ENCODE measurements around the gene TMEM91. TPM values are rescaled to one million over a fixed set of nuclear protein-coding genes. Genes with fewer than 3 reads are reported as not detected.
A peak's percentile ranks its signal among the peaks of the same experiment; 100 is the strongest.

Gene TMEM91
- total and polyA plus RNA-seq, 9 of the 15 experiments (the other 6 are each of a cell fraction or from before 2014, with no cell fraction given): 1.2 to 5.2 (median 2.7) TPM

- no peak for TF ChIP-seq PTRF (tag; IDR thresholded peaks at IDR 0.05)
- TF ChIP-seq KDM4B (IDR thresholded peaks at IDR 0.05; ENCODE audit: borderline replicate concordance in 2 of 2, low read depth in 1 of 2): no peak
- TF ChIP-seq, protein P1, sequence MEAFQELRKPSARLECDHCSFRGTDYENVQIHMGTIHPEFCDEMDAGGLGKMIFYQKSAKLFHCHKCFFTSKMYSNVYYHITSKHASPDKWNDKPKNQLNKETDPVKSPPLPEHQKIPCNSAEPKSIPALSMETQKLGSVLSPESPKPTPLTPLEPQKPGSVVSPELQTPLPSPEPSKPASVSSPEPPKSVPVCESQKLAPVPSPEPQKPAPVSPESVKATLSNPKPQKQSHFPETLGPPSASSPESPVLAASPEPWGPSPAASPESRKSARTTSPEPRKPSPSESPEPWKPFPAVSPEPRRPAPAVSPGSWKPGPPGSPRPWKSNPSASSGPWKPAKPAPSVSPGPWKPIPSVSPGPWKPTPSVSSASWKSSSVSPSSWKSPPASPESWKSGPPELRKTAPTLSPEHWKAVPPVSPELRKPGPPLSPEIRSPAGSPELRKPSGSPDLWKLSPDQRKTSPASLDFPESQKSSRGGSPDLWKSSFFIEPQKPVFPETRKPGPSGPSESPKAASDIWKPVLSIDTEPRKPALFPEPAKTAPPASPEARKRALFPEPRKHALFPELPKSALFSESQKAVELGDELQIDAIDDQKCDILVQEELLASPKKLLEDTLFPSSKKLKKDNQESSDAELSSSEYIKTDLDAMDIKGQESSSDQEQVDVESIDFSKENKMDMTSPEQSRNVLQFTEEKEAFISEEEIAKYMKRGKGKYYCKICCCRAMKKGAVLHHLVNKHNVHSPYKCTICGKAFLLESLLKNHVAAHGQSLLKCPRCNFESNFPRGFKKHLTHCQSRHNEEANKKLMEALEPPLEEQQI (IDR thresholded peaks at IDR 0.05): no peak
- TF ChIP-seq, protein P2, sequence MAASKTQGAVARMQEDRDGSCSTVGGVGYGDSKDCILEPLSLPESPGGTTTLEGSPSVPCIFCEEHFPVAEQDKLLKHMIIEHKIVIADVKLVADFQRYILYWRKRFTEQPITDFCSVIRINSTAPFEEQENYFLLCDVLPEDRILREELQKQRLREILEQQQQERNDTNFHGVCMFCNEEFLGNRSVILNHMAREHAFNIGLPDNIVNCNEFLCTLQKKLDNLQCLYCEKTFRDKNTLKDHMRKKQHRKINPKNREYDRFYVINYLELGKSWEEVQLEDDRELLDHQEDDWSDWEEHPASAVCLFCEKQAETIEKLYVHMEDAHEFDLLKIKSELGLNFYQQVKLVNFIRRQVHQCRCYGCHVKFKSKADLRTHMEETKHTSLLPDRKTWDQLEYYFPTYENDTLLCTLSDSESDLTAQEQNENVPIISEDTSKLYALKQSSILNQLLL (CRISPR knock-in tag; IDR thresholded peaks at IDR 0.05; ENCODE audit: borderline replicate concordance): no peak
- no peak for TF ChIP-seq HNRNPH1 (optimal IDR thresholded peaks at IDR 0.05; ENCODE audit: low read depth, low read length)
- TF ChIP-seq ZNF766 (CRISPR knock-in tag; conservative IDR thresholded peaks at IDR 0.05): peak; percentile 77
- TF ChIP-seq HIVEP1 (CRISPR knock-in tag; IDR thresholded peaks at IDR 0.05): no peak
- TF ChIP-seq PHF20 (IDR thresholded peaks at IDR 0.05; ENCODE audit: partially characterized antibody): peak; percentile 55
- no peak for TF ChIP-seq ADNP (tag; IDR thresholded peaks at IDR 0.05)
- TF ChIP-seq ZNF3 (CRISPR knock-in tag; IDR thresholded peaks at IDR 0.05): no peak
- TF ChIP-seq BACH1 (tag; IDR thresholded peaks at IDR 0.05): no peak
- 0 out of 2 replicates have a peak, but pooled peaks have one; percentile 46 for TF ChIP-seq DNMT1 (IDR thresholded peaks at IDR 0.05)
- TF ChIP-seq ETV1 (tag; conservative IDR thresholded peaks at IDR 0.05; ENCODE audit: low read depth): peak; percentile 28; the same call in 1 of the 2 replicates
- TF ChIP-seq, protein P3, sequence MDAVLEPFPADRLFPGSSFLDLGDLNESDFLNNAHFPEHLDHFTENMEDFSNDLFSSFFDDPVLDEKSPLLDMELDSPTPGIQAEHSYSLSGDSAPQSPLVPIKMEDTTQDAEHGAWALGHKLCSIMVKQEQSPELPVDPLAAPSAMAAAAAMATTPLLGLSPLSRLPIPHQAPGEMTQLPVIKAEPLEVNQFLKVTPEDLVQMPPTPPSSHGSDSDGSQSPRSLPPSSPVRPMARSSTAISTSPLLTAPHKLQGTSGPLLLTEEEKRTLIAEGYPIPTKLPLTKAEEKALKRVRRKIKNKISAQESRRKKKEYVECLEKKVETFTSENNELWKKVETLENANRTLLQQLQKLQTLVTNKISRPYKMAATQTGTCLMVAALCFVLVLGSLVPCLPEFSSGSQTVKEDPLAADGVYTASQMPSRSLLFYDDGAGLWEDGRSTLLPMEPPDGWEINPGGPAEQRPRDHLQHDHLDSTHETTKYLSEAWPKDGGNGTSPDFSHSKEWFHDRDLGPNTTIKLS (IDR thresholded peaks at IDR 0.05; ENCODE audit: borderline replicate concordance, low read depth): no peak
- no peak for TF ChIP-seq ZSCAN32 (CRISPR knock-in tag; IDR thresholded peaks at IDR 0.05)
- TF ChIP-seq ZNF431 (CRISPR knock-in tag; IDR thresholded peaks at IDR 0.05): no peak
- TF ChIP-seq, protein P4, sequence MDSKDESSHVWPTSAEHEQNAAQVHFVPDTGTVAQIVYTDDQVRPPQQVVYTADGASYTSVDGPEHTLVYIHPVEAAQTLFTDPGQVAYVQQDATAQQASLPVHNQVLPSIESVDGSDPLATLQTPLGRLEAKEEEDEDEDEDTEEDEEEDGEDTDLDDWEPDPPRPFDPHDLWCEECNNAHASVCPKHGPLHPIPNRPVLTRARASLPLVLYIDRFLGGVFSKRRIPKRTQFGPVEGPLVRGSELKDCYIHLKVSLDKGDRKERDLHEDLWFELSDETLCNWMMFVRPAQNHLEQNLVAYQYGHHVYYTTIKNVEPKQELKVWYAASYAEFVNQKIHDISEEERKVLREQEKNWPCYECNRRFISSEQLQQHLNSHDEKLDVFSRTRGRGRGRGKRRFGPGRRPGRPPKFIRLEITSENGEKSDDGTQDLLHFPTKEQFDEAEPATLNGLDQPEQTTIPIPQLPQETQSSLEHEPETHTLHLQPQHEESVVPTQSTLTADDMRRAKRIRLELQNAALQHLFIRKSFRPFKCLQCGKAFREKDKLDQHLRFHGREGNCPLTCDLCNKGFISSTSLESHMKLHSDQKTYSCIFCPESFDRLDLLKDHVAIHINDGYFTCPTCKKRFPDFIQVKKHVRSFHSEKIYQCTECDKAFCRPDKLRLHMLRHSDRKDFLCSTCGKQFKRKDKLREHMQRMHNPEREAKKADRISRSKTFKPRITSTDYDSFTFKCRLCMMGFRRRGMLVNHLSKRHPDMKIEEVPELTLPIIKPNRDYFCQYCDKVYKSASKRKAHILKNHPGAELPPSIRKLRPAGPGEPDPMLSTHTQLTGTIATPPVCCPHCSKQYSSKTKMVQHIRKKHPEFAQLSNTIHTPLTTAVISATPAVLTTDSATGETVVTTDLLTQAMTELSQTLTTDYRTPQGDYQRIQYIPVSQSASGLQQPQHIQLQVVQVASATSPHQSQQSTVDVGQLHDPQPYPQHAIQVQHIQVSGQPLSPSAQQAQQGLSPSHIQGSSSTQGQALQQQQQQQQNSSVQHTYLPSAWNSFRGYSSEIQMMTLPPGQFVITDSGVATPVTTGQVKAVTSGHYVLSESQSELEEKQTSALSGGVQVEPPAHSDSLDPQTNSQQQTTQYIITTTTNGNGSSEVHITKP (IDR thresholded peaks at IDR 0.05; ENCODE audit: partially characterized antibody): peak; percentile 23
- TF ChIP-seq ZNF589 (CRISPR knock-in tag; IDR thresholded peaks at IDR 0.05; ENCODE audit: low read depth): no peak
- no peak for TF ChIP-seq ZNF408 (CRISPR knock-in tag; IDR thresholded peaks at IDR 0.05; ENCODE audit: low read depth)
Measured at GRCh38 chr19:41427647-41428480, 51.5 kb downstream of the TMEM91 start (continued).

Measured in K562 (cell line).